ENCODE results near the gene CACNA1I. TPM values are rescaled to one million over a fixed set of nuclear protein-coding genes. Genes with fewer than 3 reads are reported as not detected.

Gene CACNA1I
- total RNA-seq, 1 experiment from 2014 or later: 0.02 TPM

- no peaks in the 10 kb centered on the region for H3K4me1 Mint-ChIP-seq (ENCODE audit: insufficient read depth, unreplicated experiment)
- no peaks in the 10 kb centered on the region for H3K36me3 Mint-ChIP-seq (ENCODE audit: insufficient read depth, unreplicated experiment)
- no peak for DNase-seq (ENCODE audit: unreplicated experiment)
- BruUV-seq (replicated peaks): no TSS peak
- peaks cover 24% of the 10 kb centered on the region for H3K27me3 Mint-ChIP-seq (ENCODE audit: insufficient read depth, unreplicated experiment)
- ChIA-PET POLR2A (no interaction called here), CTCF (no interaction called here)
- no peak overlapping the region for H3K27ac Mint-ChIP-seq (ENCODE audit: low read depth, unreplicated experiment)
- intact Hi-C loops (cut with micrococcal nuclease): no loop called here
- no peaks in the 10 kb centered on the region for H3K9me3 Mint-ChIP-seq (ENCODE audit: unreplicated experiment)
- TF ChIP-seq CTCF (IDR thresholded peaks at IDR 0.05; ENCODE audit: unreplicated experiment): no peak
- no peak overlapping the region for H3K4me3 Mint-ChIP-seq (ENCODE audit: unreplicated experiment)
Measured at GRCh38 chr22:39685336-39686177, 115.0 kb downstream of the CACNA1I start.

GRCh38 chr22:39686178-39686620, 115.6 kb downstream of the CACNA1I start:
- ChIA-PET CTCF (no interaction called here), POLR2A (no interaction called here)
- Mint-ChIP-seq H3K27me3 (ENCODE audit: insufficient read depth, unreplicated experiment) (peaks cover 30% of the 10 kb centered on the region), H3K27ac (ENCODE audit: low read depth, unreplicated experiment) (no peak overlapping the region), H3K4me3 (ENCODE audit: unreplicated experiment) (no peak overlapping the region), H3K36me3 (ENCODE audit: insufficient read depth, unreplicated experiment) (no peaks in the 10 kb centered on the region), H3K4me1 (ENCODE audit: insufficient read depth, unreplicated experiment) (no peaks in the 10 kb centered on the region), H3K9me3 (ENCODE audit: unreplicated experiment) (no peaks in the 10 kb centered on the region)
- no peak for DNase-seq (ENCODE audit: unreplicated experiment)
- no peak for TF ChIP-seq CTCF (IDR thresholded peaks at IDR 0.05; ENCODE audit: unreplicated experiment)
- BruUV-seq (replicated peaks): no TSS peak
- intact Hi-C loops (cut with micrococcal nuclease): no loop called here

GRCh38 chr22:39686776-39687525, 116.4 kb downstream of the CACNA1I start:
- Mint-ChIP-seq H3K27me3 (ENCODE audit: insufficient read depth, unreplicated experiment) (peaks cover 38% of the 10 kb centered on the region), H3K36me3 (ENCODE audit: insufficient read depth, unreplicated experiment) (no peaks in the 10 kb centered on the region), H3K9me3 (ENCODE audit: unreplicated experiment) (no peaks in the 10 kb centered on the region), H3K4me3 (ENCODE audit: unreplicated experiment) (no peak overlapping the region), H3K4me1 (ENCODE audit: insufficient read depth, unreplicated experiment) (no peaks in the 10 kb centered on the region), H3K27ac (ENCODE audit: low read depth, unreplicated experiment) (no peak overlapping the region)
- ChIA-PET CTCF (interaction anchor here (0.7 kb wide), 1 partner anchor 240 kb away, joined by 4 read pairs; no protein-coding TSS in a partner anchor), POLR2A (no interaction called here)
- no peak for DNase-seq (ENCODE audit: unreplicated experiment)
- intact Hi-C loops (cut with micrococcal nuclease): no loop called here
- no peak for TF ChIP-seq CTCF (IDR thresholded peaks at IDR 0.05; ENCODE audit: unreplicated experiment)
- BruUV-seq (replicated peaks): no TSS peak

- DNase-seq (ENCODE audit: unreplicated experiment): no peak
- intact Hi-C loops (cut with micrococcal nuclease): no loop called here
- Mint-ChIP-seq H3K27ac (ENCODE audit: low read depth, unreplicated experiment) (no peak overlapping the region), H3K4me3 (ENCODE audit: unreplicated experiment) (no peak overlapping the region), H3K4me1 (ENCODE audit: insufficient read depth, unreplicated experiment) (no peaks in the 10 kb centered on the region), H3K9me3 (ENCODE audit: unreplicated experiment) (no peaks in the 10 kb centered on the region), H3K36me3 (ENCODE audit: insufficient read depth, unreplicated experiment) (no peaks in the 10 kb centered on the region), H3K27me3 (ENCODE audit: insufficient read depth, unreplicated experiment) (peaks cover 49% of the 10 kb centered on the region)
- BruUV-seq (replicated peaks): no TSS peak
- ChIA-PET POLR2A (no interaction called here), CTCF (no interaction called here)
- no peak for TF ChIP-seq CTCF (IDR thresholded peaks at IDR 0.05; ENCODE audit: unreplicated experiment)
Measured at GRCh38 chr22:39688186-39688785, 117.7 kb downstream of the CACNA1I start.

Measured in MCF 10A (cell line).